Parathyroid adenoma (tissue), 2 donors: ENCODE data around the gene MOCS2.

ENCODE experiments used
- H2AFZ ChIP-seq: fragments of 300-600 bp; sonication (generic); one replicate; pipeline ENCODE4 v1.7.0; 2017; ENCODE audit warnings: antibody characterized with exemption, mild to moderate bottlenecking
- H3K27ac ChIP-seq: fragments of 300-600 bp; sonication (generic); one replicate; pipeline ENCODE4 v1.7.0; 2017
- H3K27me3 ChIP-seq: fragments of 300-600 bp; sonication (generic); one replicate; pipeline ENCODE4 v1.7.0; 2017; ENCODE audit warnings: low read length; ENCODE audit not compliant: control insufficient read depth, insufficient read depth
- H3K36me3 ChIP-seq: fragments of 300-600 bp; sonication (generic); one replicate; pipeline ENCODE4 v1.7.0; 2017; ENCODE audit warnings: low read length; ENCODE audit not compliant: control insufficient read depth, insufficient read depth
- H3K4me1 ChIP-seq: fragments of 300-600 bp; sonication (generic); one replicate; pipeline ENCODE4 v1.7.0; 2017; ENCODE audit warnings: control low read depth
- H3K4me2 ChIP-seq: fragments of 300-600 bp; sonication (generic); one replicate; pipeline ENCODE4 v1.7.0; 2017; ENCODE audit warnings: low read length
- H3K4me3 ChIP-seq: fragments of 300-600 bp; sonication (generic); one replicate; pipeline ENCODE4 v1.7.0; 2017; ENCODE audit warnings: low read depth, low read length
- H3K79me2 ChIP-seq: fragments of 300-600 bp; sonication (generic); one replicate; pipeline ENCODE4 v1.7.0; 2017; ENCODE audit warnings: control low read depth
- H3K9ac ChIP-seq: fragments of 300-600 bp; sonication (generic); one replicate; pipeline ENCODE4 v1.7.0; 2017; ENCODE audit warnings: mild to moderate bottlenecking
- H3K9me3 ChIP-seq: fragments of 300-600 bp; sonication (generic); one replicate; pipeline ENCODE4 v1.7.0; 2017; ENCODE audit warnings: low read length; ENCODE audit not compliant: control insufficient read depth
- TF ChIP-seq, protein P1 (sequence below): fragments of 300-600 bp; sonication (generic); IDR thresholded peaks from one replicate; pipeline ENCODE4 v1.7.0; 2017; ENCODE audit warnings: antibody characterized with exemption, mild to moderate bottlenecking
- donor health status: primary hyperparathyroidism.

The MOCS2 gene

GRCh38 chr5:53066088-53066487 lies 43.5 kb downstream of the MOCS2 start:
- no peaks in the 10 kb centered on the region for H3K79me2 ChIP-seq
- no peak overlapping the region for H3K4me2 ChIP-seq
- H3K27me3 ChIP-seq, result no peaks in the 10 kb centered on the region
- H3K4me1 ChIP-seq, result no peaks in the 10 kb centered on the region
- TF ChIP-seq, protein P1, sequence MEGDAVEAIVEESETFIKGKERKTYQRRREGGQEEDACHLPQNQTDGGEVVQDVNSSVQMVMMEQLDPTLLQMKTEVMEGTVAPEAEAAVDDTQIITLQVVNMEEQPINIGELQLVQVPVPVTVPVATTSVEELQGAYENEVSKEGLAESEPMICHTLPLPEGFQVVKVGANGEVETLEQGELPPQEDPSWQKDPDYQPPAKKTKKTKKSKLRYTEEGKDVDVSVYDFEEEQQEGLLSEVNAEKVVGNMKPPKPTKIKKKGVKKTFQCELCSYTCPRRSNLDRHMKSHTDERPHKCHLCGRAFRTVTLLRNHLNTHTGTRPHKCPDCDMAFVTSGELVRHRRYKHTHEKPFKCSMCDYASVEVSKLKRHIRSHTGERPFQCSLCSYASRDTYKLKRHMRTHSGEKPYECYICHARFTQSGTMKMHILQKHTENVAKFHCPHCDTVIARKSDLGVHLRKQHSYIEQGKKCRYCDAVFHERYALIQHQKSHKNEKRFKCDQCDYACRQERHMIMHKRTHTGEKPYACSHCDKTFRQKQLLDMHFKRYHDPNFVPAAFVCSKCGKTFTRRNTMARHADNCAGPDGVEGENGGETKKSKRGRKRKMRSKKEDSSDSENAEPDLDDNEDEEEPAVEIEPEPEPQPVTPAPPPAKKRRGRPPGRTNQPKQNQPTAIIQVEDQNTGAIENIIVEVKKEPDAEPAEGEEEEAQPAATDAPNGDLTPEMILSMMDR, result no peak
- H3K4me3 ChIP-seq, result no peak overlapping the region
- H3K9ac ChIP-seq, result no peak overlapping the region
- no peak overlapping the region for H2AFZ ChIP-seq
- H3K9me3 ChIP-seq, result no peaks in the 10 kb centered on the region
- H3K36me3 ChIP-seq, result no peaks in the 10 kb centered on the region
- H3K27ac ChIP-seq, result no peak overlapping the region

DNA sequence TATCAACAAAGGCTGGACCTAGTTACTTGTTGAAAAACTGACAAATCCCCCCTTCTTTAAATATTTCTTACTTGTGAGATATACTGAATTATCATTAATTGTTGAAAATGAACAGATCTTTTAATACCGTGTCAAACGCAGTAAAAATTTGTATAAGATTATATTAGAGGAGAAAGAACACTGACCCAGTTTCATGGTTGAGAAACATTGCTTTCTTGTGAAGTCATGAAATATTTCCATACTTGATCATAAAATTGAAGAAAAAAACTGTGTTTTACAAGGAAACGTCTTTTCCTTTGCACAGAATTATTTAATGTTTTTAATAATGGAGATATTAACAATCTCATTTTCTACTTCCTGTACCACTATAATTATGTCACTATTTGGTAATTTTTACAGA lies 45.8 kb downstream of the MOCS2 start:
- H3K27me3 ChIP-seq, result no peaks in the 10 kb centered on the region

DNA sequence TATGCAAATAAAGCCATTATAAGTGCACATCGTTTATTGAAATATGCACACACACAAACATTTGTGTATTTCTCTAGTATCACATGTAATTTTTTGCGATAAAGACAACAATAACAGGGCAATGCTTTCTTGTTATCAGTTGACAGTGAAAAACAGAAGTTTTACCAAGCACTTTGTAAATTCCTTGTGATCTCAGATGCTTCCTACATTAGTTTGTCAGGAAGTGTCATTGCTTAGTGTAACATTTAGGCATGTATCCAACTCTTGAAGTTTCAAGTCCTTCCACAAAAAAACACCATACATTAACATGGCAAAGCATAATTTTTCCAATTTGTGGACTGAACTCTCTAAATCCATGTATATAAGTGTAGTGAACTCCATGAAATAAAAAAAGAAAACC lies 46.4 kb downstream of the MOCS2 start:
- Histone ChIP-seq H3K4me3 (no peak overlapping the region), H2AFZ (no peak overlapping the region), H3K9me3 (no peaks in the 10 kb centered on the region), H3K27me3 (no peaks in the 10 kb centered on the region), H3K36me3 (no peaks in the 10 kb centered on the region), H3K4me1 (no peaks in the 10 kb centered on the region), H3K27ac (no peak overlapping the region), H3K79me2 (no peaks in the 10 kb centered on the region), H3K4me2 (no peak overlapping the region), H3K9ac (no peak overlapping the region)
- TF ChIP-seq, protein P1, result no peak

More for the DNA sequence above, 45.8 kb downstream of the MOCS2 start:
- TF ChIP-seq, protein P1, result no peak
- H3K79me2 ChIP-seq, result no peaks in the 10 kb centered on the region
- H3K9ac ChIP-seq, result no peak overlapping the region
- no peak overlapping the region for H3K4me2 ChIP-seq
- H2AFZ ChIP-seq, result no peak overlapping the region
- no peaks in the 10 kb centered on the region for H3K36me3 ChIP-seq
- H3K4me3 ChIP-seq, result no peak overlapping the region
- no peak overlapping the region for H3K27ac ChIP-seq
- no peaks in the 10 kb centered on the region for H3K4me1 ChIP-seq
- H3K9me3 ChIP-seq, result no peaks in the 10 kb centered on the region

- no peak overlapping the region for H3K9ac ChIP-seq
- H3K27ac ChIP-seq, result no peak overlapping the region
- no peak overlapping the region for H3K4me2 ChIP-seq
- TF ChIP-seq, protein P1, result no peak
- H3K4me1 ChIP-seq, result no peaks in the 10 kb centered on the region
- no peak overlapping the region for H2AFZ ChIP-seq
- H3K36me3 ChIP-seq, result no peaks in the 10 kb centered on the region
- H3K9me3 ChIP-seq, result no peaks in the 10 kb centered on the region
- H3K79me2 ChIP-seq, result no peaks in the 10 kb centered on the region
- H3K27me3 ChIP-seq, result no peaks in the 10 kb centered on the region
- H3K4me3 ChIP-seq, result no peak overlapping the region
These were observed 50.3 kb downstream of the MOCS2 start for GRCh38 chr5:53059281-53059680.

GRCh38 chr5:53055365-53055764 lies 54.2 kb downstream of the MOCS2 start:
- Histone ChIP-seq H3K79me2 (no peaks in the 10 kb centered on the region), H3K4me2 (no peak overlapping the region), H3K27me3 (no peaks in the 10 kb centered on the region), H3K27ac (no peak overlapping the region), H3K9ac (no peak overlapping the region), H3K4me1 (no peaks in the 10 kb centered on the region), H2AFZ (no peak overlapping the region), H3K4me3 (no peak overlapping the region), H3K36me3 (no peaks in the 10 kb centered on the region), H3K9me3 (no peaks in the 10 kb centered on the region)
- TF ChIP-seq, protein P1, result no peak
